ENCODE data around the gene USP53.
A peak's percentile ranks its signal among the peaks of the same experiment; 100 is the strongest.

Gene USP53

DNA sequence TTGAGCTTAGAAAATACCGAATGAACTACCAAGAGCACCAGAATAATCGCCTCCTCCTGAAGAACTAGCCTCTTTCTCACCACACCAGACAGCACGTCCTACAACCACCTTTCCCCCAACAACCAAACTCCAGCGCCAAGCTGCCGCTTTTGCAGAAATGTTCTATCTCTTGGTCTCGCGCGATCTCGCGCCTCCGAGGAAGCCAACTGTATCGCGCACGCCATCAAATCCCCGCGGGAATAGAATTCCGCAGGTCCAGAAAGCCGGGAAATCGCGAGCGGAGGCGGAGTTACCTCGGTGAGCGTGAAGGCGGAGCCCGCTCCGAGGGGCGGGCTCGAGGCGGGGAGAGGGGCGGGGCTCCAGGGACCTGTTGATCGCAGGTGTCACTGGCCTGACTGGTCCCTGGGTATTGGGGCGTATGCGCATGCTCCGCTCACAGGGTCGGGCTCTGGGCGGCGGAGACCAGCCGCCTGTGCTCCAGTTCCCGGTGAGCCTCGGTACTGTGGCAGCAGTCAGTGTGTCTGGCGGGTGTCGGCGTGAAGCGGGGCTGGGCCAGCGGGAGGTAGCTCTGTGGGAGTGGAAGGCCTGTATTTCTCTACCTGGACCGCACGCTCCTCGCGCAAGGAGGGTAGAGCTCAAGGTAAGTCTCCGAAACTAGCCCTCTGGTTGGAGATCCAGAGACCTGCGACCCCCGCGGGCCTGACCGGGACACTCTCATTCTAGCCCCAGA is at the start of gene USP53:
Gene USP53, plus strand, starts transcription at position 480 of the 730 bp plus-strand sequence. CDS start 27,047 bp downstream, outside the sequence.
- DNase-seq: peak; percentile 32 to 95 (median 85)

- no peak for DNase-seq
Observed at GRCh38 chr4:119165767-119166166, 46.7 kb upstream of the USP53 start.

- DNase-seq: no peak
Observed at GRCh38 chr4:119170195-119170594, 42.3 kb upstream of the USP53 start.

- no peak for DNase-seq
Observed at GRCh38 chr4:119172223-119172622, 40.3 kb upstream of the USP53 start.

DNA sequence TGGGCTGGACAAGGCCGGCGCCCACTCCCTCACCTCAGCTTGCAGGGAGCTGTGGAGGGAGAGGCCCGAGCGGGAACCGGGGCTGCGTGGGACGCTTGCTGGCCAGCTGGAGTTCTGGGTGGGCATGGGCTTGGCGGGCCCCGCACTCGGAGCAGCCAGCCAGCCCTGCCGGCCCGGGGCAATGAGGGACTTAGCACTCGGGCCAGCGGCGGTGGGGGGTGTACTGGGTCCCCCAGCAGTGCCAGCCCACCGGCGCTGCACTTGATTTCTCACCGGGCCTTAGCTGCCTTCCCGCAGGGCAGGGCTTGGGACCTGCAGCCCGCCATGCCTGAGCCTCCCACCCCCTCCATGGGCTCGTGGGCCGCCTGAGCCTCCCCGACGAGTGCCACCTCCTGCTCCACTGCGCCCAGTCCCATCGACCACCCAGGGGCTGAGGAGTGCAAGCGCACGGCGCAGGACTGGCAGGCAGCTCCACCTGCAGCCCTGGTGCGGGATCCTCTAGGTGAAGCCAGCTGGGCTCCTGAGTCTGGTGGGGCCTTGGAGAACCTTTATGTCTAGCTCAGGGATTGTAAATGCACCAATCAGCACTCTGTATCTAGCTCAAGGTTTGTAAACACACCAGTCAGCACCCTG is 38.7 kb upstream of the USP53 start:
- peak in 1 of 56 donors; percentile 0 for DNase-seq

GRCh38 chr4:119179011-119179410 is 33.5 kb upstream of the USP53 start:
- no peak for DNase-seq

DNA sequence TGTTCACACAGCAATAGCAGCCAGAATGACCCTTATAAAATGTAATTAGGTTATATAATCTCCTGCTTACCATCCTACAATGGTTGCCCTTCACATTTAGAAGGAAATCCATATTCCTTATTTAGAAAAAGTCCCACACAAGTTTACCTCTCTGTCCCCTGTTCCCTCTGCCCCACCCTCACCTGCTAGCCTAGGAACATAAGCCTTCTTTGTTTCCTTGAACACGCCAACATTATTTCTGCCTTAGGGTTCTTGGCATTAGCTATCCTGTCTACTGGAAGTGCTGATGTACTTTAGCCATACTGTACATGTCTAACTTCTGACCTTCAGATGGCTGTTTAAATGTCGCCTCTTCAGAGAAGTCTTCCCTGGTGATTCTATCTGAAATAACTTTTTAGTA is 28.4 kb upstream of the USP53 start:
- no peak for DNase-seq

DNA sequence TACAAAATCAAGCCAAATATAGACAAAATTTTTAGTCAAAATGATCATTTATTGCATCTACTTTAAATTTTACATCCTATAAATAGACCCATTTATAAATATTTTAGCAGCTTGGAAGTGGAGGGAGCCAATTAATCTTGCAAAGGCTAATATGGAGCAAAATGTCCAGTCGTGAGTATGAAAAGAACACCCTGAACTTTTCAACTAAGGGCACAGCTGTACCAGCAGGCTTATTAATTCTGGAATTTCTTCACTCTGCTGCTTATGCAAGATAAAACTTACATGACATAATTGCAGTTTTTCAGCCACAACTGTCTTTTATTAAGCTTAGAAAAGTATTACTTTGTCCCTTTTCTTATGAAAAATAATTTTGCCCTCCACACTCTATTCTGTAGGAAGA is 22.9 kb upstream of the USP53 start:
- no peak for DNase-seq

- DNase-seq: no peak
Observed at GRCh38 chr4:119190354-119190753, 22.2 kb upstream of the USP53 start.

- DNase-seq: no peak
Observed at GRCh38 chr4:119191505-119191904, 21.0 kb upstream of the USP53 start.

DNA sequence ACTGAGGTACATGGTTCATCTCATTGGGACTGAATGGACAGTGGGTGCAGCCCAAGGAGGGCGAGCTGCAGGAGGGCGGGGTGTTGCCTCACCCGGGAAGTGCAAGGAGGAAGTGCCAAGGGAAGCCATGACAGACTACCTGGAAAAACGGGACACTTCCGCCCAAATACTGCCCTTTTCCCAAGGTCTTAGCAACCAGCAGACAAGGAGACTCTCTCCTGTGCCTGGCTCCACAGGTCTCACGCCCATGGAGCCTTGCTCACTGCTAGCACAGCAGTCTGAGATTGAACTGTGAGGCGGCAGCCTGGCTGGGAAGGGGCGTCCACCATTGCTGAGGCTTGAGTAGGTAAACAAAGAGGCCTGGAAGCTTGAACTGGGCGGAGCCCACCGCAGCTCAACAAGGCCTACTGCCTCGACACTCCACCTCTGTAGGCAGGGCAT is 14.7 kb upstream of the USP53 start:
- no peak for DNase-seq

DNA sequence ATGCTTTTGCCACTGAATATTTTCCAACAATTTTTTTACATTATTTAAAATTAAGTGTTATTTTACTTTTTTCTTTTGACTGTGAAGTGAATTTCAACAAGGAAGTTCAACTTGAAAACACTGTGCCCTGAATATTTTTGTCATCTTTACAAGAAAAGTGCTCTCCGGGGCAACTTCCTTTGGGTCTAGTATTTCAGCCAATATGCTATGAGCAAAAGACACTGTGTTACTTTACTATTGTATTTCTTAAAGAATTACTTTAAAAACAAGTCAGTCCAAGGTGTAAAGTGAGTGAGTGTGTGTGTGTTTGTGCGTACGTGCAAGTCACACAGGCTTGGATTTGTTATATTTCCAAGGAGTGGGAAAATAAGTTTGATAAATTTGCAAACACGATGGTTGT is 7.6 kb upstream of the USP53 start:
- DNase-seq: no peak

GRCh38 chr4:119205690-119206089 is 6.8 kb upstream of the USP53 start:
- no peak for DNase-seq

- no peak for DNase-seq
Observed at GRCh38 chr4:119206178-119206577, 6.3 kb upstream of the USP53 start.

- no peak for DNase-seq
Observed at GRCh38 chr4:119207051-119207450, 5.5 kb upstream of the USP53 start.

DNA sequence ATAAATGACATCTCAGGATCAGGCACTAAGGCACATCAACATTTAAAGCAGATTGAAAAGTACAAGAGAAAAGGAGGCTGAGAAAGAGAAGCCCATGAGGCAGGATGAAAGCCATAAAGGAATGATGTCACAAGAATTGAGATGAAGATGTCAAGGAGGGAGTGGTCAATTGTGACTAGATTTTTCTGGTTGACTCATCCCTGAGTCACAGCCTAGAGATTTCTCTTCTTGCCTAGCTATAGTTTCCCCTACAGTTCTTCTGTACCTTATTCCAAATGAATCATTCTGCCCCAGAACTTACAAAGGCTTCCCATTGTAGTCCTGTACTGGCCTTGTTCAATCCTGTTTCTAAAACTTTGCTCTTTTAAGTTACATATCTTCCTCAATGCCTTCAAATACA is 3.4 kb upstream of the USP53 start:
- no peak for DNase-seq

DNA sequence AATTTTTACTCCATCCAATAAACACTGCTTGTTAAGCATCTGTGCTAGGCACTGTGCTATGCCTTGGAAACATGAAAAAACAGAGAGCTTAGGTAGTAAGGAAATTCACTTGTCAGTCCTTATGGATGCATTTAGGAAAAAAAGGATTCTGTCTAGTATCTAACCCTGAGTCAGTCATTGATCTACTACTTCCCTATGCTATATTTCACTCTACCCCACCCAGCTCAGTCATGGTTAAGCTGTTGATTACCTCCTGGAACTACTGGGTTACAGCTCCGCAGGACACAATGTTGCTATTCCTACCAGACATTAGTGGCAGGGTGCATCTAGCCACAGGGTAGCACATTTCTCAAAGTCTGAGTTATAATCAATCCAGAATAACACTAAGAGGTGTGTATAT is 2.9 kb upstream of the USP53 start:
- DNase-seq: no peak

DNA sequence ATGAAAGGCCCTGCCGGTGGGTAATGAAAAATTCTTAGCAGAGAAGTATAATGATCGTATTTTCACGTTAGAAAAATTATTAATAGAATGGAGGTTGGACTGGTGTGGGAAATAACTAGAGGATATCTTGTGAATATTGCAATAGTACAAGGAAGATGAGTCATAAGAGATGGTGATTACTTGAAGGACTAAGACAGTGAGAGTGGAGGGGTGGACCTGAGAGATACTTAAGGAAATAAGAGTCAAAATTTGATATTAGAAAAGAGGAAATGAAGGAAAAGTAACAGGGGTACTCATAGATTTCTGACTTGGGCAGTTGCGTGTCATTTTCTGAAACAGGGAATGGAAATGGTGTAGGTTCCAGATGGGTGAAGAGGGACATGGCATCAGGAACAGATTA is 1.7 kb upstream of the USP53 start:
- DNase-seq: no peak

DNA sequence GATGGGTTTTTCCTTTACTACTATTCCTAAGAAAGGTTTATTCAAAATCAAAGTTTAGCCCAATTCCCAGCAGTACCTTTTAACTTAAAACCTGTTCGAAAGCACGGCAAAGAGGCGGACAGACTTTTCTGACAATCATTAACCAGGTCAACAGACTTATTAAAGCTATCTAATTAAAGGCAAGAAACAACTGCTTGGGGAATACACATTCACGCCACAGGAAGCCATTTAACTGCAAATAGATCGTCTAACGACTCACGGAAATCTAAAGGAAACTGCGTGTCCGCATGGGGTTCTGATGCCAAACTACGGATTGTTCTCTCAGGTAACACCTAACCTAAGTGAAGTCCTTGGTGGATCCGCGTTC is 663 bp upstream of the USP53 start:
- no peak for DNase-seq

DNA sequence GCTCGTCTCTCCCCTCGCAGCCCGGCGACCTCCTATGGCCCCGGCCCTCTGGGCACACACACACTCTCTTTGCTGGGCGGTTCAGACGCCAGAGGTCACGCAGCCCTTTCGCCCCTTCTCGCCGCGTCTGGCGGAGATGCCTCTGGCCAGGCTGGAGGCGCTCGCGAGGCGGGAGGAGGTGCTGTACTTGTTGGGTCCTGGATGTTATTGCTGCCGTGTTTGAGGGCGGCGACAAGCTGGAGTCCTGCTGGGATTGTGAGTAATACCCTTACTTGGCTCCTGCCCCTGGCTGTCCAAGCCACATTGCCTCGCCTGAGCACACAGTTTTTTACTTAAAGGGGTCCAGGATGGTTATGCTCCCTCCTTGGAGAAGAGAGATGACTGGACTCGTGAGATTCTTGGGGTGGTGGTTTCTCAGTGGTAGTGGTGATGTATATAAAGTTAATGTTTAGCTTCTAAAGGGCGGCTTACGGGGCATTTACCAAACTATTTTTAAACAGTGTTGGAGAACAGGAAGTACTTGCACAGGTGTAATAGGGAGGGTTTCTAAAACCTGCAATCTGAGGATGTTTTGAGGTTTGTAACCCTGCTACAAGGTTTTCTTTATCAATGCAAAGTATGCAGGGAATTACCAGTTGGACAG is 572 bp downstream of the USP53 start:
- peak in 54 of 56 donors; percentile 11 to 84 (median 56) for DNase-seq

- no peak for DNase-seq
Observed at GRCh38 chr4:119218093-119218492, 5.6 kb downstream of the USP53 start.

DNA sequence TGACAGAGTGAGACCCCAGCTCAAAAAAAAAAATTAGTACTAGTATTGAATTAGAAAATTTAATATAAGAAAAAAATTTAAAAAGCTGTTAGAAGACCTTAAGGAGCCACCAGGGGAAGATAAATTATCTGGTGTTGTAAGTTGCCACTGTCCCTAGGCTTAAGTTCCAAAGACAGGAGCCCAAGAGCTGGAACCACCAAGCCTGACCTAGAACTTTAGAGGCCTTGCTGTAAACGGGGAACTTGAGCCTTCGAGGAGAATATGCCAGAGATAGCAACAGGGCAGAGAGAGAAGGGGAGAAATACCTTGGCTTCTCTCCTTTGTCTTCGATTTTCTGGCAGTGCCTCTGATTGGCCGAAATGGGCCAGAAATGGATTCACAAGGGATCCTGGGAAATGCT is 8.9 kb downstream of the USP53 start:
- no peak for DNase-seq

DNA sequence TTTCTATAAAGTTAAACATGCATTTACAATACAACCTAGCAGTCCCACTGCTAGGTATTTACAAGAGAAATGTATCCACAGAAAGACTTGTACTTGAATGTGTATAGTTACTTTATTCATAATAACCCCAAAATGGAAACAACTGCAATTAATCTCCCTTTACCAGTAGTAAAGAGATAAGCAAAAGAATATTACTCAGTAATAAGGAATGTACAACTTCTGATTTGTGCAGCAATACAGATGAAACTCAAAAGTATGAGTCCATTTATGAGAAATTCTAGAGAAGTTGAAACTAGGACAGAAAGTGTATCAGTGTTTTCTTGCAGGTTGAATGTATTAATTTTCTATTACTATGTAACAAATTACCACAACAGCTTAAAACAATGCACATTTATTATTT is 15.2 kb downstream of the USP53 start:
- DNase-seq: no peak

Measured in amygdala (tissue), 56 donors.